ENCODE results near the gene PCK1. TPM values are rescaled to one million over a fixed set of nuclear protein-coding genes. Genes with fewer than 3 reads are reported as not detected.

Gene PCK1
- total RNA-seq, 1 experiment from 2014 or later: not detected

GRCh38 chr20:57588596-57588995, 27.7 kb downstream of the PCK1 start:
- Histone ChIP-seq H3K9me3 (ENCODE audit: insufficient read depth, low read depth) (no peaks in the 10 kb centered on the region), H2AFZ (no peak overlapping the region), H3K27ac (no peak overlapping the region), H4K20me1 (ENCODE audit: insufficient read depth) (no peaks in the 10 kb centered on the region), H3K4me2 (no peak overlapping the region), H3K36me3 (ENCODE audit: low read depth) (no peaks in the 10 kb centered on the region), H3K27me3 (ENCODE audit: insufficient read depth, low read depth) (peaks cover 77% of the 10 kb centered on the region), H3F3A (ENCODE audit: insufficient read depth, low read depth) (no peaks in the 10 kb centered on the region), H3K4me3 (no peak overlapping the region), H3K79me2 (ENCODE audit: low read depth) (no peaks in the 10 kb centered on the region), H3K4me1 (replicated peaks; ENCODE audit: insufficient read depth) (no peaks in the 10 kb centered on the region), H3K9me2 (ENCODE audit: insufficient read depth) (no peaks in the 10 kb centered on the region)
- TF ChIP-seq EZH2 (IDR thresholded peaks at IDR 0.05; ENCODE audit: low read depth) (no peak), CTCF (conservative IDR thresholded peaks at IDR 0.05) (no peak)
- no peak for DNase-seq
- POLR2A ChIA-PET (ENCODE audit: unreplicated experiment): no interaction called here
- intact Hi-C loops (cut with micrococcal nuclease; ENCODE audit: unreplicated experiment): no loop called here
- CTCF ChIA-PET: no interaction called here
- BruUV-seq (replicated peaks): no TSS peak

DNA sequence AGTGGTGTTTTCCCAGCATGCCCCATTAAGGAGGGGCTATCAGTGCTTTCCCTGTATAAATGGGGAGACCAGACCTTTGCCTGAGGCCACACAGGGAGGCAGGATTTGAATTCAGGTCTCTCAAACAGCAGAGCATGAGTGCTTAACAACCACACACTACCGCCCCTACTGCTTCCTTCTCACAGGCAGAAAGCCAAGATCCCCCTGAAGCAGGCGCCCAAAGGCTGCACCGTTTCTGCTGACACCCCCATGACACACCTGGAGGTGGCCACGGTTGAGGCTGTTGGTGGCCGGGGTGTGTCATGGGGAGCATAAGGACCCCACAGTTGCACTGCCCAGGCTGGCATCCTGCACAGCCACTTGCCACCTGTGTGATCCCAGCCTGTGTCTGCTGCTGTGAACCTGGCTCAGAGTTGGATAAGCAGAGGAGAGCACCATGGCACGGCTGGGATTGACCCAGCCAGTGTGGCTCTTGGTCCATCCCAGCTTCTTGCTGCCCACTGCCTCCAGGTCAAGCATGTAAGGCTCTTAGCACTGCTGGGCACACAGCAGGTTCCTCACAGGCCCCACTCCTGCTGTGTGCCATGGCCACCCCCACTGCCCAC, 28.3 kb downstream of the PCK1 start:
- no TSS peak for BruUV-seq (replicated peaks)
- Histone ChIP-seq H3K79me2 (ENCODE audit: low read depth) (no peaks in the 10 kb centered on the region), H4K20me1 (ENCODE audit: insufficient read depth) (no peaks in the 10 kb centered on the region), H3K4me1 (replicated peaks; ENCODE audit: insufficient read depth) (no peaks in the 10 kb centered on the region), H3K9me3 (ENCODE audit: insufficient read depth, low read depth) (no peaks in the 10 kb centered on the region), H3K36me3 (ENCODE audit: low read depth) (no peaks in the 10 kb centered on the region), H3K4me2 (no peak overlapping the region), H2AFZ (no peak overlapping the region), H3K27ac (no peak overlapping the region), H3K4me3 (no peak overlapping the region), H3K9me2 (ENCODE audit: insufficient read depth) (no peaks in the 10 kb centered on the region), H3F3A (ENCODE audit: insufficient read depth, low read depth) (no peaks in the 10 kb centered on the region), H3K27me3 (ENCODE audit: insufficient read depth, low read depth) (peaks cover 74% of the 10 kb centered on the region)
- intact Hi-C loops (cut with micrococcal nuclease; ENCODE audit: unreplicated experiment): no loop called here
- POLR2A ChIA-PET (ENCODE audit: unreplicated experiment): no interaction called here
- no peak for DNase-seq
- CTCF ChIA-PET: interaction anchor here (0.6 kb wide), 1 partner anchor 97 kb away, joined by 3 read pairs; no protein-coding TSS in a partner anchor
- no peak for TF ChIP-seq CTCF (conservative IDR thresholded peaks at IDR 0.05)

DNA sequence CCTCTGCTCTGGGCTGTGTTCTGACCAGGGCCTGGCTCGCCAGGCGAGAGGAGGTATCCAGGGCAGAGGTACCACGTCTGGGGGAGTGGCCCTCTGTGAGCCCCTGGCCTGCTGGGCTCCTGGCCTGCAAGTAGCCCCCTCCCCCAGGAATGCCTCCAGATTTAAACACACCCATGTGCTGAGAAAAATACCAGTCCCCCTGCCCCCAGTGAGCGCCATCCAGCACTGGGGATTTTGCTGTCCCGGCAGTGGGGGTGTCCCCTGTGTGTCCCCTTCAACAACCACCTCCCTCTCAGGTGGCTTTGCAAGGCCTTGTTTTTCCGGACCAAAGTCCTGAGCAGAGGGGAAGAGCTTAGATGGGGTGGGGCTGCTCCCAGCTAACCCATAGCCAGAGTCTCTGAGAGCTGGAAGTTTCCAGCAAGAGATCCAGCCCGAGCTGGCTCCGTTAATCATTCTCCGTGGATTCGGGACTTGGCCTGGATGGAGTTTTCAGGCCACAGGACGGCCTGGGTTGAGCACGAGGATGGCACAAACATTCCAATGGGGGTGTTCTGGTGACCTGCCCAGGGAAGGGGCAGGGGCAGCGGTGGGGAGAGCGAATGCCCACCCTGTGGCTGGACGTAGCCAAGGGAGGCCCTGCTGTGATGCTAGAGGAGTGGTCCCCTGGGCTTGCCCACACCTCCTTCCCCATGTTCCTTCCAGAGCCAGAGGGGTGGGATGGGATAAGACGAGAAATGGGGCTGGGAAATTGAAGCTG, 29.0 kb downstream of the PCK1 start:
- no peaks in the 10 kb centered on the region for H3K9me3 ChIP-seq (ENCODE audit: insufficient read depth, low read depth)
- H3K36me3 ChIP-seq (ENCODE audit: low read depth): no peaks in the 10 kb centered on the region
- H3K4me2 ChIP-seq: no peak overlapping the region
- H4K20me1 ChIP-seq (ENCODE audit: insufficient read depth): no peaks in the 10 kb centered on the region
- CTCF ChIA-PET: interaction anchor here (0.6 kb wide), 1 partner anchor 97 kb away, joined by 3 read pairs; no protein-coding TSS in a partner anchor
- no peaks in the 10 kb centered on the region for H3K79me2 ChIP-seq (ENCODE audit: low read depth)
- peaks cover 67% of the 10 kb centered on the region for H3K27me3 ChIP-seq (ENCODE audit: insufficient read depth, low read depth)
- DNase-seq: no peak
- POLR2A ChIA-PET (ENCODE audit: unreplicated experiment): no interaction called here
- no peaks in the 10 kb centered on the region for H3K9me2 ChIP-seq (ENCODE audit: insufficient read depth)
- no peak overlapping the region for H3K27ac ChIP-seq
- TF ChIP-seq CTCF (conservative IDR thresholded peaks at IDR 0.05) (no peak), EZH2 (IDR thresholded peaks at IDR 0.05; ENCODE audit: low read depth) (no peak)
- H3K4me3 ChIP-seq: no peak overlapping the region
- H2AFZ ChIP-seq: no peak overlapping the region
- intact Hi-C loops (cut with micrococcal nuclease; ENCODE audit: unreplicated experiment): loop anchor here (5.0 to 10.0 kb wide), 3 partner anchors 93 to 495 kb away; no protein-coding TSS in a partner anchor
- peaks cover 4% of the 10 kb centered on the region; the same call in 1 of the 2 replicates for H3K4me1 ChIP-seq (replicated peaks; ENCODE audit: insufficient read depth)
- BruUV-seq (replicated peaks): no TSS peak
- peaks cover 5% of the 10 kb centered on the region; the same call in 1 of the 2 replicates for H3F3A ChIP-seq (ENCODE audit: insufficient read depth, low read depth)

All from PC-9 (cell line).